Urinary bladder (tissue), 4 donors: ENCODE measurements around the gene CR1L. TPM values are rescaled to one million over a fixed set of nuclear protein-coding genes. Genes with fewer than 3 reads are reported as not detected.
"Not testable (repeated sequence)": the region's sequence is repeated elsewhere in the genome, so short reads cannot be mapped to it uniquely, and the experiment has no call there.

ENCODE experiments used
- DNase-seq: peaks from one replicate; pipeline ENCODE4 v3.0.0-alpha.2; 2015; ENCODE audit errors: extremely low spot score
- H3K27ac ChIP-seq: one replicate; pipeline ENCODE4 v1.5.1; 2013; ENCODE audit warnings: low read depth, mild to moderate bottlenecking, moderate library complexity
- H3K36me3 ChIP-seq: one replicate; pipeline ENCODE4 v1.6.1; 2013; ENCODE audit warnings: mild to moderate bottlenecking, moderate library complexity; ENCODE audit not compliant: insufficient read depth
- H3K4me1 ChIP-seq: one replicate; pipeline ENCODE4 v1.6.1; 2013; ENCODE audit warnings: mild to moderate bottlenecking, moderate library complexity; ENCODE audit not compliant: insufficient read depth
- H3K4me3 ChIP-seq: one replicate; pipeline ENCODE4 v1.5.1; 2013; ENCODE audit warnings: low read depth, low read length
- whole genome bisulfite sequencing: extraction: QIAGEN DNeasy Blood & Tissue Kit; methylation state at CpG from one replicate; pipeline ENCODE4 v1.1.7; 2013; 5-methylcytosine and 5-hydroxymethylcytosine counted together
- polyA plus RNA-seq: library from polyadenylated mRNA; stranded (reverse); fragments of 200-250 nt; gene quantifications from one replicate; pipeline ENCODE4 v1.2.3, GENCODE V29; 2013
- total RNA-seq: library from RNA; depleted of rRNA; stranded (reverse); fragments of >200 nt; gene quantifications from one replicate; pipeline ENCODE4 v1.2.3, GENCODE V29; 2014
- donor health status: healthy with polysubstance abuse.
- donor health status: healthy.

Gene CR1L
- total and polyA plus RNA-seq, 2 donors: 1.7 TPM; not detected in 1

DNA sequence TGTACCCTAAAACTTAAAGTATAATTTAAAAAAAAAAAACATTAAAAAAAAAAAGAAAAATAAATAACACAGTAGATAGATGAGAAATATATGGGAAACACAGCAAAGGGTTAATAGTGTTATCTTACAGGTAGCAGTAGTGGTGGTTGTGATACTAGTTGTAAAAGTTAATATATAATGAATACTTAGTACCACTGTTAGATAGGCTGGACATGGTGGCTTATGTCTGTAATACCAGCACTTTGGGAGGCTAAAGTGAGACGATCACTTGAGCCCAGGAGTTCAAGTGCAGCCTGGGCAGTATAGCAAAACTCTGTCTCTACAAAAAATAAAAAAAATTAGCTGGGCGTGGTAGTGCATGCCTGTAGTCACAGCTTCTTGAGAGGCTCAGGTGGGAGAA is 74.3 kb downstream of the CR1L start:
- DNase-seq: no peak
- H3K4me3 ChIP-seq: no peak overlapping the region
- no peak overlapping the region for H3K27ac ChIP-seq
- H3K36me3 ChIP-seq: no peaks in the 10 kb centered on the region
- H3K4me1 ChIP-seq: no peaks in the 10 kb centered on the region
- 91% methylated on average over 2 of the region's 2 CpGs for WGBS

DNA sequence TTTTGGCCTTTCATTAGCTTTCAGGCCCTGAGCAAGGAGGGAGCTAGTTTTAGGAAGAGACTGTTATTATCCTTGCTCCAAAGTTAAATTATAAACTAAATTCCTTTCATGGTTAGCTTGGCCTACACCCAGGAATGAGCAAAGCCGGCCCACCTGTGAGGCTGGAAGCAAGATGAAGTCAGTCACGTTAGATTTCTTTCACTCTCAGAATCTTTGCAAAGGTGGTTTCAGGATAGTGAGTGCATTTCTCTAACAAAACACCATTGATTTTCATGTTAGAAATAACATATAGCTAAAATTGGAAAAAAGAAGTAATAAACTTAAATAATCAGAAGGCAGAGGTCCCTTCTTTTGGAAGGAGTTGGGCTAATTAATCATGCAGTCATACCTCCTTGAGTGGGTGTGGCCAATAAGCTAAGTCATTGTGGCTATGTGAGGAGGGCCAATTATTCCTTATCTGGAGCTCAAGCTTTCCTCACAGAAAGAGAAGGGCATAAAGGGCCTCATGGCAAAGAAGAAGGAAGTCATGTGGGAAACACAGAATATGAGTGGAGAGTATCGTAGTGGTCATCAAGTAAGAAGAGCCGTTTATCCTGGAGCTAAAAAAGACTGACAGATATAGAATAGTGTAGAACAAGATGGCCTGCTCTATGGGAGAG is 83.4 kb downstream of the CR1L start:
- WGBS: 79% methylated on average over 4 of the region's 4 CpGs
- not testable (repeated sequence) for DNase-seq, H3K4me1 ChIP-seq, H3K4me3 ChIP-seq, H3K27ac ChIP-seq, H3K36me3 ChIP-seq

DNA sequence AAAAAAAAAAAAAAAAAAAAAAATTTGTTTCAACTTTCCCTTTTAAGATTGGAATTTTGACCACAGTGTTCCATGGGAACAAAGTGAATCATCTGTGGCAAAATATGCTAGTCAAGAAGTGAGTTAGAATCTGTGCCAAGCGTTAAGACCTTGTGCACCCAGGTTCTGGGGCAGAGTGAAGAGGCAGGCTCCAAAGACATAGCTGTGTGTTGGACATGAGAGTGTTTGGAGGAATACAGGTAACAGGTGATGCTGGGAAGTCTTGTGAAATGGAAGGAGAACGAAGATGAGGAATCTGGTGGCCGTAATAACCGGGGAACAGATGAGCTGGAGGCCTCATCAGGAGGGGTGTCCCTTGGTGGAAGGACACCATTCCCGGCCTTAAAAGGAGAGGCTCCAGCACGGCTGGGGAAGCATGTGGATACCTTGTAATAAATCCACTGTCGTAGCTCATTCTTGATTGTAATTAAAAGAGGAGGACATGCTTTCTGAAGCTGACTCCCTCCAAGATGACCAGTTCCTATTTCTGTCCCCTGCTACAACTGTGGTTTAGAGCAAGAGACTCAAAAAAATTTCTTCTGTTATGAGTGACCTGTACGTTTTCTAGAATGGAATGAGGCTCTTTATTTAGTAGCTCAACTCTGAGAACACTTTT is 92.7 kb downstream of the CR1L start:
- H3K36me3 ChIP-seq, H3K4me3 ChIP-seq, H3K4me1 ChIP-seq, H3K27ac ChIP-seq, DNase-seq: not testable (repeated sequence)
- WGBS: 60% methylated on average over 8 of the region's 8 CpGs

- not testable (repeated sequence) for H3K4me1 ChIP-seq, H3K4me3 ChIP-seq, H3K27ac ChIP-seq, DNase-seq, H3K36me3 ChIP-seq
- WGBS: 13% methylated on average over 6 of the region's 6 CpGs
These were observed 93.3 kb downstream of the CR1L start for GRCh38 chr1:207738158-207738659.

GRCh38 chr1:207740207-207740606 is 95.3 kb downstream of the CR1L start:
- Histone ChIP-seq H3K36me3 (no peaks in the 10 kb centered on the region), H3K27ac (no peak overlapping the region), H3K4me3 (no peak overlapping the region), H3K4me1 (no peaks in the 10 kb centered on the region)
- WGBS: 80% methylated on average over 2 of the region's 2 CpGs
- no peak for DNase-seq

DNA sequence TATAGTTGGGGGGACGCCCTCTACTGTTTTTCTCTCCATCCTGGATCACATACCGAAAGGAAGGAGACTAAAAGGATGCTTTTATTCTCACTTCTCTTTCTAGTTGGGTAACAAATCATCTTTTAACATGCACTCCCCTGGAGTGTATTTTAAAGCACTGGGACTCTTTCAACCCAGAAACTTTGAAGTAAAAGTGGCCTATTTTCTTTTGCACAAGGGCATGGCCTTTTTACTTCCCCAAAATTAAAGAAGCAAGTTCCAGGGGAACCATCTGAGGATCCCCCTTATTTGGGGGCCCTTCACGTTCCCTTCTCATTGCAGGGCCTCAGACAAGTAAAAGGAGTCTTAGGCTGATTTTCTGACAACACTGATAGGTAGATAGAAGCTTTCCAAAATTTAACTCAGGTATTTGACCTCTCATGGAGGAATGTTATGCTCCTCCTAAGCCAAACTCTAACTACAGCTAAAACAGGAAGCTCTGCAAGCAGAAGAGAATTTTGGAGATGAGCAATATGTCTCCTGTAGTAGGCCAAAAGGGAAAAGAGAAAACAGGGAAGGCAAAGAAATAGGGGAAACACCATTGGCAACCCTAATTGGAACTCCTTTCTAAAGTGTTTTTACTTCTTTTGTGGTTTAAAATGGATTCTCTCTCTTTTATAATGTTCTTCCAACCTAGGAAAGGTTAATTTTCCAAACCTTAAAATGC is 98.1 kb downstream of the CR1L start:
- Histone ChIP-seq H3K36me3 (no peaks in the 10 kb centered on the region), H3K27ac (no peak overlapping the region), H3K4me3 (no peak overlapping the region), H3K4me1 (no peaks in the 10 kb centered on the region)
- DNase-seq: no peak
- WGBS: 86% methylated on average over 3 of the region's 3 CpGs

GRCh38 chr1:207744000-207744534 is 99.1 kb downstream of the CR1L start:
- 90% methylated on average over 4 of the region's 4 CpGs for WGBS
- no peaks in the 10 kb centered on the region for H3K4me1 ChIP-seq
- no peaks in the 10 kb centered on the region for H3K36me3 ChIP-seq
- no peak overlapping the region for H3K27ac ChIP-seq
- no peak for DNase-seq
- no peak overlapping the region for H3K4me3 ChIP-seq

DNA sequence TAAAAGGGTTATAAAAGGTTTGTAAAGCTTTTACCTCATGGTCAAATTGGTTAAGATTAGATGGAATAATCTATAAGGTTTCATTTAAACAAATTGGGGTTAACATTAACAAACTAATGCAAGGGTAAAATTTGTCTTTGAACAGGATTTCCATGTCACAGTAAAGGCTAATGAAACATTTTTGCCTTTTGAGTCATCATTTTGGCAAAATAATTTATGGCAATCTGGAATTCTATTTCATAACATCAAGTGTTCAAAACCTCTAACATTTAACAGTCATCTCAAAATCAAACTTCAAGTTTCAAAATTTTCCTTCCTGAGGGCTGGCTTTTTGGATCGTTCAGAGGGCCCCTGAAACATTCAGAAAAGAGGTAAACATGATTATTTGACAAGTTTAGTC is 100.4 kb downstream of the CR1L start:
- Histone ChIP-seq H3K4me1 (no peaks in the 10 kb centered on the region), H3K27ac (no peak overlapping the region), H3K36me3 (no peaks in the 10 kb centered on the region), H3K4me3 (no peak overlapping the region)
- no peak for DNase-seq
- 63% methylated on average over 1 of the region's 1 CpG for WGBS

GRCh38 chr1:207745839-207746767 is 101.2 kb downstream of the CR1L start:
- no peaks in the 10 kb centered on the region for H3K36me3 ChIP-seq
- DNase-seq: no peak
- H3K27ac ChIP-seq: no peak overlapping the region
- no peak overlapping the region for H3K4me3 ChIP-seq
- 72% methylated on average over 6 of the region's 6 CpGs for WGBS
- H3K4me1 ChIP-seq: no peaks in the 10 kb centered on the region

DNA sequence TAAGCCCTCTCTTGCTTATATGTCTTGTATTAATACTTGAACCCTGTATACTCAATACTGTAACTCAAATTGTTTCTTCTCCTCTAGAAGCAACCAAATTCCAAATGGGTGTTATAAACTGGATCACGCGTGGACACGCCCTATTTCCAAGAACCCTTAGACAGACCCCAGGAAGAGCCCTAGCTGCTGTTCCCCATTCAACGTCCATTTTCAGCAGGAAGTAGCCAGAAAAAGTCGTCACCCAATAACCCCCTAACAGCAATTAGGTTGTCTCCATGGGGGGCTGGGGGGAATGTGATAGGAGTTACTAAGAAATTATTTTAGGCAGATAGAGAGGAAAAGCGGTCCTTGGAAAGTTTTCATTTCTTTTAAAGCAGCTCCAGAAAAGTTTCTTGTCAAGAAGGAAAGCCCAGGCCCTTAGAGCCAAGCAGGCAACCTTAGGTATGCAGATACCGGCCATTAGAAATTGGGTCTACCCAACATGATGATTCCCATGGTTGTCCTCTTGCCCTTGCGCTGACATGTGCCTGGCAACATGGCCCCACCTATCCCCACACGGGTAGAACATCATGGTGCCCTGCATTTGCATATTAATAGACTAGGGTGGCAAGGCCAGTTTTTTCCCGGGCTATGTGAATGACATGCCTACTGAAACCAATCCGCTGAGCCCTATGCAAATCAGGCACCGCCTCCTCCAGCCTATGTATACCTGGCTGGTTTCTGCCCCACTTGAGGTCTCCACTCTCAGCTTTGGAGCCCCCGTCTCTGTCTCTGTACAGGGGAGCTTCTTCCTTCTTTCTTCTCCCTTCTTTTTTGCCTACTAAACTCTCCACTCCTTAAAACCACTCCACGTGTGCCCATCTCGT is 102.9 kb downstream of the CR1L start:
- Histone ChIP-seq H3K4me1 (no peaks in the 10 kb centered on the region), H3K4me3 (no peak overlapping the region), H3K36me3 (no peaks in the 10 kb centered on the region), H3K27ac (no peak overlapping the region)
- 87% methylated on average over 15 of the region's 15 CpGs for WGBS
- DNase-seq: no peak

GRCh38 chr1:207748737-207749528 is 104.0 kb downstream of the CR1L start:
- no peak overlapping the region for H3K4me3 ChIP-seq
- no peak for DNase-seq
- no peaks in the 10 kb centered on the region for H3K4me1 ChIP-seq
- H3K36me3 ChIP-seq: no peaks in the 10 kb centered on the region
- no peak overlapping the region for H3K27ac ChIP-seq
- 41% methylated on average over 2 of the region's 2 CpGs for WGBS
